K562 (cell line): ENCODE data around the gene SMURF1. TPM values are rescaled to one million over a fixed set of nuclear protein-coding genes. Genes with fewer than 3 reads are reported as not detected.

ENCODE experiments used
- ATAC-seq: fragments of 200-7000 bp; cut with Tn5 transposase; 3 replicates; pipeline ENCODE4 v1.9.1; 2020; ENCODE audit warnings: moderate library complexity
- BruUV-seq: library from RNA; stranded (reverse); fragments of 400-500 nt; replicated peaks from 2 replicates; lab custom pipeline; 2021; lab: Mats Ljungman, UMichigan
- CTCF ChIA-PET: fragments of 300-600 bp; formaldehyde crosslinking; extraction: SDS; loops from one replicate; lab custom pipeline; 2021; ENCODE audit warnings: low intra/inter-chr PET ratio; lab: Yijun Ruan, JAX
- POLR2A ChIA-PET: fragments of 300-600, 350-650 bp; sonication (Branson Sonifier 250); formaldehyde crosslinking; extraction: SDS; loops from one replicate; lab custom pipeline; 2021; ENCODE audit warnings: antibody characterized with exemption, inconsistent platforms; lab: Yijun Ruan, JAX
- DNase-seq, 4 experiments: peaks; one replicate each; pipeline versions ENCODE4 v3.0.0 to v3.0.0-alpha.2; 2011 to 2018; ENCODE audit warnings: low spot score in 3 of 4, mixed read lengths in 3 of 4; ENCODE audit errors: extremely low read depth in 1 of 4
- FAIRE-seq: peaks from 2 replicates; lab custom pipeline; 2011; peaks lifted over from hg19 to GRCh38; lab: Jason Lieb, UNC
- H2AFZ ChIP-seq: 2 replicates; pipeline ENCODE4 v1.6.0; 2011; ENCODE audit warnings: low read depth, low read length, control low read depth, inconsistent platforms
- H3K27ac ChIP-seq: fragments of 200-600 bp; 3 replicates; pipeline ENCODE4 v1.8.0; 2011; ENCODE audit warnings: low read depth, mild to moderate bottlenecking, control low read depth, inconsistent platforms, low read length, moderate library complexity, mixed read lengths; ENCODE audit errors: extremely low read depth
- H3K27me3 ChIP-seq, 2 experiments: fragments of 300-600 bp in 1 of 2; 2 replicates in 1 of 2; 3 replicates in 1 of 2; pipeline versions ENCODE4 v1.6.0 to v1.8.0; 2011; ENCODE audit warnings: inconsistent platforms in 2 of 2, low read length in 2 of 2, mild to moderate bottlenecking in 1 of 2, mixed read lengths in 1 of 2, moderate library complexity in 1 of 2; ENCODE audit not compliant: control insufficient read depth in 2 of 2, insufficient read depth in 2 of 2
- H3K36me3 ChIP-seq: fragments of 300-600 bp; 3 replicates; pipeline ENCODE4 v1.8.0; 2011; ENCODE audit warnings: mild to moderate bottlenecking, low read length, inconsistent platforms; ENCODE audit not compliant: control insufficient read depth, insufficient read depth
- H3K4me1 ChIP-seq, 2 experiments: fragments of 200-600 bp in 1 of 2; replicated peaks in 1 of 2; 2 replicates in 1 of 2; 3 replicates in 1 of 2; pipeline versions ENCODE4 v1.5.1 to v1.8.0; 2011; ENCODE audit warnings: inconsistent platforms in 2 of 2, low read length in 2 of 2, mild to moderate bottlenecking in 1 of 2, mixed read lengths in 1 of 2, moderate library complexity in 1 of 2; ENCODE audit not compliant: control insufficient read depth in 2 of 2, insufficient read depth in 2 of 2
- H3K4me2 ChIP-seq: 2 replicates; pipeline ENCODE4 v1.6.1; 2011; ENCODE audit warnings: low read length, control low read depth, inconsistent platforms, mixed read lengths; ENCODE audit not compliant: insufficient read depth
- H3K4me3 ChIP-seq: fragments of 200-600 bp; sonication (generic), shearing (Covaris generic); 2 replicates; pipeline ENCODE4 v1.5.1; 2016; ENCODE audit warnings: control low read depth, inconsistent platforms
- H3K79me2 ChIP-seq: fragments of 200-600 bp; 3 replicates; pipeline ENCODE4 v1.8.0; 2011; ENCODE audit warnings: low read length, inconsistent platforms; ENCODE audit not compliant: control insufficient read depth, insufficient read depth
- H3K9ac ChIP-seq, 2 experiments: 2 replicates each; pipeline versions ENCODE4 v1.6.0 to v1.6.1; 2011; ENCODE audit warnings: low read depth in 2 of 2, low read length in 2 of 2, control low read depth in 1 of 2, inconsistent platforms in 1 of 2, mild to moderate bottlenecking in 1 of 2, mixed read lengths in 1 of 2; ENCODE audit not compliant: insufficient read depth in 1 of 2
- H3K9me1 ChIP-seq: one replicate; pipeline ENCODE4 v1.6.0; 2011; ENCODE audit warnings: inconsistent platforms, mild to moderate bottlenecking, low read length, moderate library complexity; ENCODE audit not compliant: control insufficient read depth, insufficient read depth
- H3K9me3 ChIP-seq: replicated peaks from 2 replicates; pipeline ENCODE4 v1.5.1; 2011; ENCODE audit warnings: low read depth, low read length, inconsistent platforms; ENCODE audit not compliant: control insufficient read depth, insufficient read depth
- H4K20me1 ChIP-seq: replicated peaks from 2 replicates; pipeline ENCODE4 v1.6.1; 2011; ENCODE audit warnings: low read length, inconsistent platforms, mixed read lengths; ENCODE audit not compliant: control insufficient read depth, insufficient read depth
- ARHGAP35 ChIP-seq: fragments of 450-650 bp; IDR thresholded peaks from 2 replicates; pipeline ENCODE4 v1.6.1; 2018; ENCODE audit not compliant: partially characterized antibody
- ERF ChIP-seq: fragments of 450-650 bp; formaldehyde crosslinking; IDR thresholded peaks from 2 replicates; pipeline ENCODE4 v1.4.0; 2020; ENCODE audit warnings: mild to moderate bottlenecking, mixed read lengths
- FOXK2 ChIP-seq, 2 experiments: fragments of 450-650 bp; IDR thresholded peaks in 1 of 2; conservative IDR thresholded peaks in 1 of 2; 2 replicates each; pipeline ENCODE4 v1.6.1; 2016; ENCODE audit warnings: low read depth in 2 of 2, mild to moderate bottlenecking in 1 of 2
- MTA2 ChIP-seq: fragments of 450-650 bp; IDR thresholded peaks from 2 replicates; pipeline ENCODE4 v1.6.1; 2016; ENCODE audit warnings: low read depth
- MTF1 ChIP-seq: fragments of 250-450 bp; sonication (Bioruptor Pico); IDR thresholded peaks from 2 replicates; pipeline ENCODE4 v1.9.0; 2021; ENCODE audit warnings: moderate library complexity, mild to moderate bottlenecking, inconsistent platforms, borderline replicate concordance
- NR2C1 ChIP-seq, 2 experiments: fragments of 450-650 bp; IDR thresholded peaks; 2 replicates each; pipeline ENCODE4 v1.6.1; 2017; ENCODE audit warnings: mild to moderate bottlenecking in 2 of 2, antibody characterized with exemption in 1 of 2, inconsistent platforms in 1 of 2, missing compliant biosample characterization in 1 of 2, missing genetic modification characterization in 1 of 2
- SETDB1 ChIP-seq: IDR thresholded peaks from one replicate; pipeline ENCODE4 v1.6.1; 2012; ENCODE audit warnings: low read length, control low read depth, inconsistent platforms
- XRCC4 ChIP-seq: IDR thresholded peaks from one replicate; pipeline ENCODE4 v1.6.1; 2011; ENCODE audit not compliant: insufficient read depth, insufficient read length; ENCODE audit errors: extremely low read depth
- ZNF121 ChIP-seq: sonication (generic); formaldehyde crosslinking; conservative IDR thresholded peaks from 2 replicates; pipeline ENCODE4 v1.8.0; 2022; ENCODE audit warnings: missing genetic modification reagents
- ZNF212 ChIP-seq: fragments of 450-650 bp; formaldehyde crosslinking; IDR thresholded peaks from 2 replicates; pipeline ENCODE4 v1.4.0; 2020; ENCODE audit warnings: mild to moderate bottlenecking
- WGBS: fragments of 100-300 bp; shearing (Covaris generic); methylation state at CpG from one replicate; pipeline ENCODE4 v1.1.6; 2016; ENCODE audit warnings: low coverage, mixed read lengths; ENCODE audit not compliant: insufficient coverage; ENCODE audit errors: missing lambda C conversion rate; 5-methylcytosine and 5-hydroxymethylcytosine counted together
- in situ Hi-C: fragments of 300-500 bp; cut with MboI; formaldehyde crosslinking; loops from 4 replicates; pipeline ENCODE4 v1.15.0; 2018; ENCODE audit warnings: inconsistent platforms, mixed read lengths
- intact Hi-C: fragments of 100-400 bp; cut with micrococcal nuclease; formaldehyde crosslinking; loops from 2 replicates; pipeline ENCODE4 v1.14.2; 2022
- polyA plus RNA-seq, 8 experiments: library from polyadenylated mRNA; depleted of rRNA in 4 of 8; stranded (reverse) in 5 of 8; unstranded in 3 of 8; fragments of >200 nt; fragmentation: Nextera tagmentation in 2 of 8; fragmentation: Illumina TruSeq in 1 of 8; extraction: Ambion mirVana in 2 of 8; extraction: Trizol in 1 of 8; gene quantifications; 2 replicates each; pipeline versions ENCODE4 v1.2.1 to v1.2.3, GENCODE V29; 2011 to 2014; ENCODE audit warnings: inconsistent platforms in 1 of 8, missing spikeins in 1 of 8
- total RNA-seq, 7 experiments: library from RNA; depleted of rRNA in 6 of 7; stranded (reverse); fragments of >200 nt in 6 of 7; fragmentation: Illumina TruSeq in 2 of 7; extraction: Trizol in 2 of 7; gene quantifications; 2 replicates each; pipeline versions ENCODE4 v1.2.1 to v1.2.3, GENCODE V29; 2011 to 2021; ENCODE audit warnings: low replicate concordance in 1 of 7
- TF ChIP-seq, protein P1 (sequence below): sonication (generic); formaldehyde crosslinking; IDR thresholded peaks from 2 replicates; pipeline ENCODE4 v1.8.1; 2022; ENCODE audit warnings: missing genetic modification reagents
- TF ChIP-seq, protein P2 (sequence below): fragments of 450-650 bp; IDR thresholded peaks from 2 replicates; pipeline ENCODE4 v1.6.1; 2016; ENCODE audit warnings: mild to moderate bottlenecking

SMURF1 gene
- total and polyA plus RNA-seq, 9 of the 15 experiments (the other 6 are each of a cell fraction or from before 2014, with no cell fraction given): 1.0 to 20.1 (median 12.6) TPM

DNA sequence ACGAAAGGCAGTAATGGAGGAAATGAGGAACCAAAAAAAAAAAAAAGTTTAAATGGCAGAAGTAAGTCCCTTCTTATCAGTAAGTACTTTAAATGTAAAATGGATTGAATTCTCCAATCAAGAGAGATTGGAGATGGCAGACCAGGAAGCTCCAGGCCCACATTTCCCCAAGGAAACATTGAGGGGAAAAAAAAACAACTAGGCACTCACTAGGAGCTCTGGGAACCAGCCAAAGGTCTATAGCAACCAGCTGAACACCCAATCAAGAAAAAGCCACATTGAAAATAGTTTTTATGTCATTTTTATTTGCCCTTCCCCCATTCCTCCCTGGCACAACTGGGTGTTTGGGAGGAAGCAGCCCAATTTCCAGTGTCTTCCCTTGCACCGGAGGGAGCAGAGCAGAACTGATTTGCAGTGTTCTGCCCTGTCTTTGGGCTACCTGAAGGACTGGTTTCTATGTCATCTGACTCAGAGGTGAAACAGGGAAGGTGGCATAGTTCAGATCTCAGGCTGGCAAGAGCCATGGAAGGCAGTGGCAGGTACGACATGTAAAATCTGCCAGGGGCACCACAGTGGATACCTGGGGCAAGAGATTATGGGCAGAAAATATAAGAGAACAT is 121.9 kb downstream of the SMURF1 start:
- FAIRE-seq: no peak

More for the DNA sequence above, 121.9 kb downstream of the SMURF1 start:
- Histone ChIP-seq H3K9ac (no peak overlapping the region), H3K36me3 (peaks cover 22% of the 10 kb centered on the region; the same call in 2 of the 3 replicates), H3K79me2 (no peaks in the 10 kb centered on the region), H3K4me1 (no peaks in the 10 kb centered on the region), H4K20me1 (no peaks in the 10 kb centered on the region), H3K27ac (no peak overlapping the region), H2AFZ (no peak overlapping the region), H3K9me1 (no peaks in the 10 kb centered on the region), H3K4me3 (no peak overlapping the region), H3K9me3 (no peaks in the 10 kb centered on the region)
- intact Hi-C loops: no loop called here
- ChIA-PET CTCF (no interaction called here), POLR2A (interaction anchor here (0.6 to 1.2 kb wide), 3 partner anchors 8 to 39 kb away, joined by 3 to 4 read pairs (median 3); no protein-coding TSS in a partner anchor)
- ATAC-seq: no peak
- TF ChIP-seq MTF1 (CRISPR knock-in tag): no peak
- TF ChIP-seq, protein P1, sequence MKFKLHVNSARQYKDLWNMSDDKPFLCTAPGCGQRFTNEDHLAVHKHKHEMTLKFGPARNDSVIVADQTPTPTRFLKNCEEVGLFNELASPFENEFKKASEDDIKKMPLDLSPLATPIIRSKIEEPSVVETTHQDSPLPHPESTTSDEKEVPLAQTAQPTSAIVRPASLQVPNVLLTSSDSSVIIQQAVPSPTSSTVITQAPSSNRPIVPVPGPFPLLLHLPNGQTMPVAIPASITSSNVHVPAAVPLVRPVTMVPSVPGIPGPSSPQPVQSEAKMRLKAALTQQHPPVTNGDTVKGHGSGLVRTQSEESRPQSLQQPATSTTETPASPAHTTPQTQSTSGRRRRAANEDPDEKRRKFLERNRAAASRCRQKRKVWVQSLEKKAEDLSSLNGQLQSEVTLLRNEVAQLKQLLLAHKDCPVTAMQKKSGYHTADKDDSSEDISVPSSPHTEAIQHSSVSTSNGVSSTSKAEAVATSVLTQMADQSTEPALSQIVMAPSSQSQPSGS (CRISPR knock-in tag): no peak
- no peak for TF ChIP-seq SETDB1
- TF ChIP-seq ZNF212 (CRISPR knock-in tag): no peak
- no peak for TF ChIP-seq MTA2
- TF ChIP-seq ZNF121 (CRISPR knock-in tag): no peak
- TF ChIP-seq FOXK2 (conservative IDR thresholded peaks at IDR 0.05 in 1 of 2, IDR thresholded peaks at IDR 0.05 in 1 of 2; ENCODE audit: low read depth in 2 of 2): no peak
- no peak for TF ChIP-seq ERF (CRISPR knock-in tag)
- TF ChIP-seq, protein P2, sequence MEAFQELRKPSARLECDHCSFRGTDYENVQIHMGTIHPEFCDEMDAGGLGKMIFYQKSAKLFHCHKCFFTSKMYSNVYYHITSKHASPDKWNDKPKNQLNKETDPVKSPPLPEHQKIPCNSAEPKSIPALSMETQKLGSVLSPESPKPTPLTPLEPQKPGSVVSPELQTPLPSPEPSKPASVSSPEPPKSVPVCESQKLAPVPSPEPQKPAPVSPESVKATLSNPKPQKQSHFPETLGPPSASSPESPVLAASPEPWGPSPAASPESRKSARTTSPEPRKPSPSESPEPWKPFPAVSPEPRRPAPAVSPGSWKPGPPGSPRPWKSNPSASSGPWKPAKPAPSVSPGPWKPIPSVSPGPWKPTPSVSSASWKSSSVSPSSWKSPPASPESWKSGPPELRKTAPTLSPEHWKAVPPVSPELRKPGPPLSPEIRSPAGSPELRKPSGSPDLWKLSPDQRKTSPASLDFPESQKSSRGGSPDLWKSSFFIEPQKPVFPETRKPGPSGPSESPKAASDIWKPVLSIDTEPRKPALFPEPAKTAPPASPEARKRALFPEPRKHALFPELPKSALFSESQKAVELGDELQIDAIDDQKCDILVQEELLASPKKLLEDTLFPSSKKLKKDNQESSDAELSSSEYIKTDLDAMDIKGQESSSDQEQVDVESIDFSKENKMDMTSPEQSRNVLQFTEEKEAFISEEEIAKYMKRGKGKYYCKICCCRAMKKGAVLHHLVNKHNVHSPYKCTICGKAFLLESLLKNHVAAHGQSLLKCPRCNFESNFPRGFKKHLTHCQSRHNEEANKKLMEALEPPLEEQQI: no peak
- TF ChIP-seq XRCC4: no peak
- TF ChIP-seq NR2C1 (IDR thresholded peaks at IDR 0.05): no peak
- no peak for TF ChIP-seq NR2C1 (tag; IDR thresholded peaks at IDR 0.05)
- no peak for TF ChIP-seq ARHGAP35
- TF ChIP-seq, all 486 proteins: peak for 0
- DNase-seq: no peak
- Histone ChIP-seq H3K27me3 (no peaks in the 10 kb centered on the region), H3K4me2 (no peak overlapping the region)
- in situ Hi-C loops: no loop called here
- no TSS peak for BruUV-seq
- WGBS: 77% methylated on average over 3 of the region's 3 CpGs
